Measurements from ENCODE around the gene MED27. TPM values are rescaled to one million over a fixed set of nuclear protein-coding genes. Genes with fewer than 3 reads are reported as not detected.

Gene MED27
- total and polyA plus RNA-seq, 2 of the 4 experiments (the other 2 are of a cell fraction): 50.2 to 63.4 TPM

DNA sequence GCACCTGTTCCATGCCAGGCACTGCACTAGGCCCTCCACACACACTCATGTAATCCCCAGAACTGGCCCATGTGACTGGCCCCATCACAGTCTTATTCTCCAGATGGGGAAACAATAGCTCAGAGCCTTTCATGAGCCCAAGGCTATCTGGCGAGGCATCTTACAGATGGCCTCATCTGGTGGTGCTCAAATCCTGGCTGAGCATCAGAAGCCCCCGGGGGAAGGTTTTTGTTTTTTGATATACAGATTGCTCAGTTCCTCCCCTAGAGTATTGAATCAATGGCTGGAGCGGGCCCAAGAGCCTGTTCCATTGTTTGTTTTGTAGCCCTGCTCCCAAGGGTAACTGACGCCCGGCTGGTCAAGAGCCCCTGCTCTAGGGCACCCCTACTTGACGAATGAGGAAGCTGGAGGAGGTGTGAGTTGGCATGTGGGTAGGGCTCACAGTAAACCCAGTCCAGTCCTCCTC lies 194.5 kb downstream of the MED27 start:
- Histone ChIP-seq H3K79me1 (ENCODE audit: low read depth in 1 of 2, low read length in 2 of 2) (peaks cover 0 to 10% of the 10 kb centered on the region in 2 experiments; a peak in 3 of 4 replicates), H3K4me1 (ENCODE audit: control insufficient read depth, insufficient read depth, low read length) (peaks cover 17% of the 10 kb centered on the region), H3K18ac (ENCODE audit: low read depth, low read length) (no peak overlapping the region; the same call in 1 of the 2 replicates), H3K4ac (ENCODE audit: low read depth, low read length) (no peak overlapping the region), H3K27me3 (ENCODE audit: control insufficient read depth, insufficient read depth, low read length) (no peaks in the 10 kb centered on the region), H3K14ac (replicated peaks; ENCODE audit: low read depth, low read length) (no peak overlapping the region), H3K27ac (ENCODE audit: insufficient read depth, low read length) (no peak overlapping the region), H4K20me1 (ENCODE audit: insufficient read depth, low read length) (no peaks in the 10 kb centered on the region), H3K56ac (ENCODE audit: extremely low read depth, insufficient read depth, low read length) (no peak overlapping the region), H3K9me1 (ENCODE audit: insufficient read depth, low read length) (peaks cover 3% of the 10 kb centered on the region; the same call in 1 of the 2 replicates), H3K9ac (ENCODE audit: low read depth, low read length) (no peak overlapping the region), H2BK5ac (ENCODE audit: low read depth, low read length, poor library complexity, severe bottlenecking) (no peak overlapping the region), H2AFZ (replicated peaks; ENCODE audit: low read length, poor library complexity) (no peak overlapping the region), H3K9me3 (ENCODE audit: control insufficient read depth, insufficient read depth, low read length) (no peaks in the 10 kb centered on the region), H3K36me3 (ENCODE audit: control insufficient read depth, insufficient read depth, low read length) (no peaks in the 10 kb centered on the region; the same call in 1 of the 2 replicates), H2BK20ac (ENCODE audit: low read depth, low read length) (no peak overlapping the region), H3K4me2 (ENCODE audit: low read depth, low read length) (no peak overlapping the region), H4K5ac (ENCODE audit: low read depth, low read length) (no peak overlapping the region), H4K91ac (ENCODE audit: insufficient read depth, low read depth, low read length) (no peak overlapping the region), H3K4me3 (ENCODE audit: insufficient read depth, low read depth, low read length) (no peak overlapping the region), H2BK120ac (ENCODE audit: low read depth, low read length) (no peak overlapping the region), H2AK9ac (replicated peaks; ENCODE audit: low read depth, low read length, poor library complexity) (no peak overlapping the region), H2BK15ac (ENCODE audit: low read depth, low read length) (no peak overlapping the region), H2AK5ac (ENCODE audit: low read depth, low read length) (no peak overlapping the region), H4K8ac (ENCODE audit: low read depth in 2 of 2, low read length in 2 of 2) (no peak overlapping the region), H3K23ac (ENCODE audit: low read depth, low read length) (no peak overlapping the region)
- no CpG with 5 or more reads among the region's 6 CpGs for WGBS, 2 experiments (ENCODE audit: extremely low coverage in 2 of 2, insufficient read length in 1 of 2)
- intact Hi-C loops (cut with micrococcal nuclease): loop anchor here (5.0 kb wide), 1 partner anchor 192 kb away; the partner anchor contains the start of gene MED27
- TF ChIP-seq USF2 (IDR thresholded peaks at IDR 0.05; ENCODE audit: low read depth, low read length): no peak
- TF ChIP-seq ELK1 (IDR thresholded peaks at IDR 0.05; ENCODE audit: borderline replicate concordance, low read depth, low read length): no peak
- no peak for TF ChIP-seq MXI1 (IDR thresholded peaks at IDR 0.05; ENCODE audit: borderline replicate concordance, low read depth, low read length)
- no peak for TF ChIP-seq RAD21 (IDR thresholded peaks at IDR 0.05; ENCODE audit: low read length)
- TF ChIP-seq BHLHE40 (IDR thresholded peaks at IDR 0.05; ENCODE audit: low read depth, low read length): no peak
- no peak for TF ChIP-seq CEBPB (IDR thresholded peaks at IDR 0.05; ENCODE audit: low read depth, low read length)
- no peak for TF ChIP-seq NFE2L2 (IDR thresholded peaks at IDR 0.05; ENCODE audit: low read depth, low read length)
- no peak for TF ChIP-seq CTCF (conservative IDR thresholded peaks at IDR 0.05; ENCODE audit: low read depth, low read length)
- no peak for TF ChIP-seq MAFK (IDR thresholded peaks at IDR 0.05; ENCODE audit: low read depth, low read length)
- no peak for TF ChIP-seq FOS (IDR thresholded peaks at IDR 0.05; ENCODE audit: low read depth, low read length)
- DNase-seq (no peak), ATAC-seq (ENCODE audit: low read depth) (no peak)
- ChIA-PET CTCF (no interaction called here), POLR2A (ENCODE audit: unreplicated experiment) (no interaction called here)
- in situ Hi-C loops (cut with MboI; ENCODE audit: low sequenced_read_pairs): no loop called here
- no TSS peak for BruUV-seq (replicated peaks)
- dilution Hi-C loops (cut with HindIII; ENCODE audit: low sequenced_read_pairs, unreplicated experiment): no loop called here
